Nephron progenitor cell (in vitro differentiated cells): ENCODE measurements around the gene DNAH14.
"Not testable (repeated sequence)": the region's sequence is repeated elsewhere in the genome, so short reads cannot be mapped to it uniquely, and the experiment has no call there.

ENCODE experiments used
- DNase-seq: peaks from one replicate; pipeline ENCODE4 v3.0.0; 2021
- H3K27ac Mint-ChIP-seq: 2 replicates; pipeline ENCODE4 v1.8.0; 2021; ENCODE audit warnings: mild to moderate bottlenecking, moderate library complexity, mixed read lengths
- H3K27me3 Mint-ChIP-seq: 2 replicates; pipeline ENCODE4 v1.8.0; 2021; ENCODE audit warnings: mild to moderate bottlenecking, low read depth, mixed read lengths; ENCODE audit not compliant: poor library complexity
- H3K36me3 Mint-ChIP-seq: 2 replicates; pipeline ENCODE4 v1.8.0; 2021; ENCODE audit warnings: low read depth, mixed read lengths
- H3K4me1 Mint-ChIP-seq: 2 replicates; pipeline ENCODE4 v1.8.0; 2021; ENCODE audit warnings: mixed read lengths
- H3K4me3 Mint-ChIP-seq: 2 replicates; pipeline ENCODE4 v1.8.0; 2021; ENCODE audit warnings: mild to moderate bottlenecking, moderate library complexity, mixed read lengths
- H3K9me3 Mint-ChIP-seq: 2 replicates; pipeline ENCODE4 v1.8.0; 2021; ENCODE audit warnings: mild to moderate bottlenecking, moderate library complexity, mixed read lengths
- CTCF ChIP-seq: fragments of 200-600 bp; sonication (generic); IDR thresholded peaks from 2 replicates; pipeline ENCODE4 v1.5.0; 2021; ENCODE audit warnings: antibody characterized with exemption

DNAH14 gene

GRCh38 chr1:224929335-224930237 lies at the start of gene DNAH14:
TSS of gene DNAH14 (plus strand) at chr1:224929675. CDS start at chr1:224952703, 23,028 bp downstream.
- H3K4me1 Mint-ChIP-seq: no peaks in the 10 kb centered on the region
- H3K27me3 Mint-ChIP-seq: peaks cover 7% of the 10 kb centered on the region
- no peak within 1 kb of the TSS for H3K27ac Mint-ChIP-seq
- no peak for TF ChIP-seq CTCF
- H3K36me3 Mint-ChIP-seq: peaks cover 39% of the 10 kb centered on the region
- peak; percentile 80 for DNase-seq
- H3K4me3 Mint-ChIP-seq: peak within 1 kb of the TSS; percentile 82
- H3K9me3 Mint-ChIP-seq: peaks cover 48% of the 10 kb centered on the region

GRCh38 chr1:224880593-224881307 lies 48.7 kb upstream of the DNAH14 start:
- Mint-ChIP-seq H3K36me3 (peaks cover 9% of the 10 kb centered on the region), H3K4me3 (peak overlapping the region; percentile 36), H3K27ac (peak overlapping the region; percentile 20), H3K4me1 (peaks cover 78% of the 10 kb centered on the region), H3K27me3 (peaks cover 3% of the 10 kb centered on the region), H3K9me3 (peaks cover 13% of the 10 kb centered on the region)
- peak; percentile 28 for DNase-seq
- TF ChIP-seq CTCF: no peak

GRCh38 chr1:224881308-224881692 lies 48.2 kb upstream of the DNAH14 start:
- peak overlapping the region; percentile 20 for H3K27ac Mint-ChIP-seq

GRCh38 chr1:224881762-224882211 lies 47.7 kb upstream of the DNAH14 start:
- H3K9me3 Mint-ChIP-seq: peaks cover 23% of the 10 kb centered on the region
- peaks cover 20% of the 10 kb centered on the region for H3K36me3 Mint-ChIP-seq
- no peak overlapping the region for H3K27ac Mint-ChIP-seq
- H3K4me3 Mint-ChIP-seq: no peak overlapping the region
- H3K27me3 Mint-ChIP-seq: no peaks in the 10 kb centered on the region
- no peak for TF ChIP-seq CTCF
- H3K4me1 Mint-ChIP-seq: peaks cover 68% of the 10 kb centered on the region
- no peak for DNase-seq

More at GRCh38 chr1:224881308-224881692, 48.2 kb upstream of the DNAH14 start:
- H3K4me3 Mint-ChIP-seq: peak overlapping the region; percentile 36
- H3K27me3 Mint-ChIP-seq, DNase-seq: not testable (repeated sequence)
- H3K36me3 Mint-ChIP-seq: peaks cover 15% of the 10 kb centered on the region
- peaks cover 18% of the 10 kb centered on the region for H3K9me3 Mint-ChIP-seq
- H3K4me1 Mint-ChIP-seq: peaks cover 73% of the 10 kb centered on the region

- H3K27me3 Mint-ChIP-seq: no peaks in the 10 kb centered on the region
- H3K9me3 Mint-ChIP-seq: peaks cover 27% of the 10 kb centered on the region
- H3K27ac Mint-ChIP-seq: no peak overlapping the region
- no peak overlapping the region for H3K4me3 Mint-ChIP-seq
- TF ChIP-seq CTCF: no peak
- peaks cover 22% of the 10 kb centered on the region for H3K36me3 Mint-ChIP-seq
- peaks cover 68% of the 10 kb centered on the region for H3K4me1 Mint-ChIP-seq
- DNase-seq: no peak
Measured at GRCh38 chr1:224882264-224882663, 47.2 kb upstream of the DNAH14 start.

GRCh38 chr1:224883091-224883490 lies 46.4 kb upstream of the DNAH14 start:
- no peak for DNase-seq
- H3K4me3 Mint-ChIP-seq: peak overlapping the region; percentile 1
- H3K27ac Mint-ChIP-seq: peak overlapping the region; percentile 10
- H3K4me1 Mint-ChIP-seq: peaks cover 67% of the 10 kb centered on the region
- peaks cover 27% of the 10 kb centered on the region for H3K9me3 Mint-ChIP-seq
- peaks cover 22% of the 10 kb centered on the region for H3K36me3 Mint-ChIP-seq
- no peaks in the 10 kb centered on the region for H3K27me3 Mint-ChIP-seq
- no peak for TF ChIP-seq CTCF
